Mucosa of rectum (tissue), 2 donors: ENCODE data around the gene PCCA.

Experiments used
- H3K27ac ChIP-seq, 2 donors: one replicate each; pipeline ENCODE4 v1.7.0; 2013; ENCODE audit warnings: inconsistent platforms in 2 of 2, low read depth in 2 of 2, low read length in 2 of 2
- H3K27me3 ChIP-seq, 2 donors: one replicate each; pipeline ENCODE4 v1.7.0; 2013; ENCODE audit warnings: low read length in 2 of 2; ENCODE audit not compliant: control insufficient read depth in 2 of 2, insufficient read depth in 2 of 2
- H3K36me3 ChIP-seq, 2 donors: one replicate each; pipeline ENCODE4 v1.7.0; 2013; ENCODE audit warnings: low read length in 2 of 2; ENCODE audit not compliant: control insufficient read depth in 2 of 2, insufficient read depth in 2 of 2
- H3K4me1 ChIP-seq, 2 donors: one replicate each; pipeline ENCODE4 v1.7.0; 2013; ENCODE audit warnings: low read length in 2 of 2, mild to moderate bottlenecking in 1 of 2; ENCODE audit not compliant: control insufficient read depth in 2 of 2, insufficient read depth in 2 of 2
- H3K4me3 ChIP-seq, 2 donors: one replicate each; pipeline ENCODE4 v1.7.0; 2013; ENCODE audit warnings: low read length in 2 of 2
- H3K9ac ChIP-seq, 2 donors: one replicate each; pipeline ENCODE4 v1.7.0; 2013; ENCODE audit warnings: low read length in 2 of 2, low read depth in 1 of 2, mild to moderate bottlenecking in 1 of 2
- H3K9me3 ChIP-seq, 2 donors: one replicate each; pipeline ENCODE4 v1.7.0; 2013; ENCODE audit warnings: low read length in 2 of 2; ENCODE audit not compliant: control insufficient read depth in 2 of 2
- donor health status: healthy.
- donor health status: Normal muscosa, but diverticular disease.

PCCA gene

GRCh38 chr13:100458673-100459072 is 369.8 kb downstream of the PCCA start:
- Histone ChIP-seq H3K27ac (peak overlapping the region; percentile 25 to 45), H3K27me3 (no peaks in the 10 kb centered on the region), H3K9me3 (no peaks in the 10 kb centered on the region), H3K9ac (no peak overlapping the region), H3K36me3 (no peaks in the 10 kb centered on the region), H3K4me1 (peaks cover 5 to 10% of the 10 kb centered on the region in 2 donors), H3K4me3 (no peak overlapping the region)

- Histone ChIP-seq H3K9ac (no peak overlapping the region), H3K27ac (no peak overlapping the region), H3K27me3 (no peaks in the 10 kb centered on the region), H3K4me3 (no peak overlapping the region), H3K4me1 (peaks cover 5 to 10% of the 10 kb centered on the region in 2 donors), H3K9me3 (no peaks in the 10 kb centered on the region), H3K36me3 (no peaks in the 10 kb centered on the region)
Observed at GRCh38 chr13:100459747-100460146, 370.9 kb downstream of the PCCA start.

GRCh38 chr13:100460266-100460665 is 371.4 kb downstream of the PCCA start:
- Histone ChIP-seq H3K9me3 (no peaks in the 10 kb centered on the region), H3K4me3 (no peak overlapping the region), H3K27me3 (no peaks in the 10 kb centered on the region), H3K4me1 (peaks cover 5 to 10% of the 10 kb centered on the region in 2 donors), H3K36me3 (no peaks in the 10 kb centered on the region), H3K27ac (no peak overlapping the region), H3K9ac (no peak overlapping the region)

- Histone ChIP-seq H3K4me3 (no peak overlapping the region), H3K36me3 (no peaks in the 10 kb centered on the region), H3K9me3 (no peaks in the 10 kb centered on the region), H3K27ac (no peak overlapping the region), H3K4me1 (peaks cover 5 to 10% of the 10 kb centered on the region in 2 donors), H3K9ac (no peak overlapping the region), H3K27me3 (no peaks in the 10 kb centered on the region)
Observed at GRCh38 chr13:100460791-100461190, 371.9 kb downstream of the PCCA start.

- no peaks in the 10 kb centered on the region for H3K9me3 ChIP-seq
- H3K27me3 ChIP-seq: no peaks in the 10 kb centered on the region
- H3K4me3 ChIP-seq: no peak overlapping the region
- H3K4me1 ChIP-seq: peaks cover 5 to 10% of the 10 kb centered on the region in 2 donors
- H3K9ac ChIP-seq: no peak overlapping the region
- H3K27ac ChIP-seq: no peak overlapping the region
- H3K36me3 ChIP-seq: no peaks in the 10 kb centered on the region
Observed at GRCh38 chr13:100461309-100462030, 372.6 kb downstream of the PCCA start.

GRCh38 chr13:100464006-100464405 is 375.1 kb downstream of the PCCA start:
- H3K9me3 ChIP-seq: no peaks in the 10 kb centered on the region
- H3K36me3 ChIP-seq: no peaks in the 10 kb centered on the region
- H3K27me3 ChIP-seq: no peaks in the 10 kb centered on the region
- H3K27ac ChIP-seq: no peak overlapping the region
- H3K9ac ChIP-seq: no peak overlapping the region
- H3K4me1 ChIP-seq: peaks cover 1 to 2% of the 10 kb centered on the region in 2 donors
- no peak overlapping the region for H3K4me3 ChIP-seq

GRCh38 chr13:100465558-100465957 is 376.7 kb downstream of the PCCA start:
- Histone ChIP-seq H3K27me3 (no peaks in the 10 kb centered on the region), H3K27ac (no peak overlapping the region), H3K9ac (no peak overlapping the region), H3K9me3 (no peaks in the 10 kb centered on the region), H3K4me1 (no peaks in the 10 kb centered on the region), H3K36me3 (no peaks in the 10 kb centered on the region), H3K4me3 (no peak overlapping the region)

GRCh38 chr13:100470866-100471505 is 382.1 kb downstream of the PCCA start:
- Histone ChIP-seq H3K4me1 (no peaks in the 10 kb centered on the region), H3K9ac (no peak overlapping the region), H3K9me3 (no peaks in the 10 kb centered on the region), H3K27me3 (no peaks in the 10 kb centered on the region), H3K4me3 (no peak overlapping the region), H3K36me3 (no peaks in the 10 kb centered on the region), H3K27ac (no peak overlapping the region)

GRCh38 chr13:100473087-100473486 is 384.2 kb downstream of the PCCA start:
- H3K4me1 ChIP-seq: peaks cover 0 to 3% of the 10 kb centered on the region in 2 donors

GRCh38 chr13:100473501-100474044 is 384.7 kb downstream of the PCCA start:
- Histone ChIP-seq H3K36me3 (peaks cover 0 to 6% of the 10 kb centered on the region in 2 donors), H3K9me3 (no peaks in the 10 kb centered on the region), H3K4me3 (no peak overlapping the region), H3K4me1 (peaks cover 0 to 3% of the 10 kb centered on the region in 2 donors), H3K27me3 (no peaks in the 10 kb centered on the region), H3K9ac (no peak overlapping the region), H3K27ac (no peak overlapping the region)

More at GRCh38 chr13:100473087-100473486, 384.2 kb downstream of the PCCA start:
- H3K27ac ChIP-seq: no peak overlapping the region
- no peaks in the 10 kb centered on the region for H3K9me3 ChIP-seq
- H3K27me3 ChIP-seq: no peaks in the 10 kb centered on the region
- H3K36me3 ChIP-seq: peaks cover 0 to under 1% of the 10 kb centered on the region in 2 donors
- no peak overlapping the region for H3K9ac ChIP-seq
- no peak overlapping the region for H3K4me3 ChIP-seq
